PC-3 (cell line): ENCODE data around the gene ACE2. TPM values are rescaled to one million over a fixed set of nuclear protein-coding genes. Genes with fewer than 3 reads are reported as not detected.

ENCODE experiments used
- ATAC-seq: fragments of 200-7000 bp; cut with Tn5 transposase; 2 replicates; pipeline ENCODE4 v1.9.1; 2020; ENCODE audit warnings: mild to moderate bottlenecking, moderate library complexity
- BruUV-seq: library from RNA; stranded (reverse); fragments of 400-500 nt; replicated peaks from 2 replicates; lab custom pipeline; 2021; lab: Mats Ljungman, UMichigan
- CTCF ChIA-PET: fragments of 300-600 bp; sonication (Branson Sonifier 250); formaldehyde crosslinking; loops from one replicate; lab custom pipeline; 2022; ENCODE audit warnings: antibody characterized with exemption; lab: Charles Lee
- POLR2A ChIA-PET: fragments of 300-600 bp; sonication (Branson Sonifier 250); formaldehyde crosslinking; loops from one replicate; lab custom pipeline; 2022; ENCODE audit warnings: antibody characterized with exemption; ENCODE audit not compliant: unreplicated experiment; lab: Charles Lee
- DNase-seq: peaks from one replicate; pipeline ENCODE4 v3.0.0-alpha.2; 2015
- H2AFZ ChIP-seq: fragments of 300-600 bp; sonication (generic); 2 replicates; pipeline ENCODE4 v1.6.0; 2016; ENCODE audit warnings: antibody characterized with exemption, low read length
- H3F3A ChIP-seq: fragments of 300-600 bp; sonication (generic); one replicate; pipeline ENCODE4 v1.6.0; 2017; ENCODE audit warnings: antibody characterized with exemption, low read length, control low read depth, mild to moderate bottlenecking; ENCODE audit not compliant: unreplicated experiment
- H3K27ac ChIP-seq: fragments of 300-600 bp; sonication (generic); 2 replicates; pipeline ENCODE4 v1.5.1; 2016; ENCODE audit warnings: mild to moderate bottlenecking, low read length
- H3K27me3 ChIP-seq: fragments of 300-600 bp; sonication (generic); 2 replicates; pipeline ENCODE4 v1.6.1; 2016; ENCODE audit warnings: low read length, mixed read lengths
- H3K36me3 ChIP-seq: fragments of 300-600 bp; sonication (generic); 2 replicates; pipeline ENCODE4 v1.6.1; 2016; ENCODE audit warnings: low read depth, mixed run types, low read length, mixed read lengths
- H3K4me1 ChIP-seq: fragments of 300-600 bp; sonication (generic); 2 replicates; pipeline ENCODE4 v1.5.1; 2016; ENCODE audit warnings: low read length; ENCODE audit not compliant: insufficient read depth
- H3K4me2 ChIP-seq: fragments of 300-600 bp; sonication (generic); 2 replicates; pipeline ENCODE4 v1.6.0; 2016; ENCODE audit warnings: low read length
- H3K4me3 ChIP-seq: fragments of 300-600 bp; sonication (generic); 2 replicates; pipeline ENCODE4 v1.5.1; 2016; ENCODE audit warnings: mild to moderate bottlenecking, low read length, mixed read lengths
- H3K79me2 ChIP-seq: fragments of 300-600 bp; sonication (generic); 2 replicates; pipeline ENCODE4 v1.6.1; 2017; ENCODE audit warnings: low read length, mixed read lengths
- H3K9ac ChIP-seq: fragments of 300-600 bp; sonication (generic); 2 replicates; pipeline ENCODE4 v1.6.0; 2016; ENCODE audit warnings: mild to moderate bottlenecking, low read length
- H3K9me2 ChIP-seq: fragments of 300-600 bp; sonication (generic); replicated peaks from 2 replicates; pipeline ENCODE4 v1.6.1; 2016; ENCODE audit warnings: mixed run types, low read length, mixed read lengths
- H3K9me3 ChIP-seq: fragments of 300-600 bp; sonication (generic); 2 replicates; pipeline ENCODE4 v1.6.1; 2016; ENCODE audit warnings: low read length, mixed read lengths
- H4K20me1 ChIP-seq: fragments of 300-600 bp; sonication (generic); 2 replicates; pipeline ENCODE4 v1.6.1; 2016; ENCODE audit warnings: low read length, mixed read lengths
- EZH2 ChIP-seq: fragments of 300-600 bp; sonication (generic); IDR thresholded peaks from one replicate; pipeline ENCODE4 v1.6.1; 2017; ENCODE audit warnings: antibody characterized with exemption, mild to moderate bottlenecking, low read length; ENCODE audit not compliant: unreplicated experiment
- EZH2phosphoT487 ChIP-seq: fragments of 300-600 bp; sonication (generic); IDR thresholded peaks from 2 replicates; pipeline ENCODE4 v1.6.1; 2018; ENCODE audit warnings: mild to moderate bottlenecking, antibody characterized with exemption, low read length, borderline replicate concordance
- intact Hi-C: fragments of 100-400 bp; cut with micrococcal nuclease; formaldehyde crosslinking; loops from 2 replicates; pipeline ENCODE4 v1.9.0; 2023
- total RNA-seq: library from RNA; depleted of rRNA; stranded (reverse); fragments of >200 nt; gene quantifications from 2 replicates; pipeline ENCODE4 v1.2.3, GENCODE V29; 2014; rRNA removed
- TF ChIP-seq, protein P1 (sequence below): fragments of 300-600 bp; sonication (generic); conservative IDR thresholded peaks from 2 replicates; pipeline ENCODE4 v1.5.1; 2017; ENCODE audit warnings: antibody characterized with exemption, low read depth, mild to moderate bottlenecking, low read length

ACE2 gene
- total RNA-seq, 1 experiment from 2014 or later, result 1.2 TPM

DNA sequence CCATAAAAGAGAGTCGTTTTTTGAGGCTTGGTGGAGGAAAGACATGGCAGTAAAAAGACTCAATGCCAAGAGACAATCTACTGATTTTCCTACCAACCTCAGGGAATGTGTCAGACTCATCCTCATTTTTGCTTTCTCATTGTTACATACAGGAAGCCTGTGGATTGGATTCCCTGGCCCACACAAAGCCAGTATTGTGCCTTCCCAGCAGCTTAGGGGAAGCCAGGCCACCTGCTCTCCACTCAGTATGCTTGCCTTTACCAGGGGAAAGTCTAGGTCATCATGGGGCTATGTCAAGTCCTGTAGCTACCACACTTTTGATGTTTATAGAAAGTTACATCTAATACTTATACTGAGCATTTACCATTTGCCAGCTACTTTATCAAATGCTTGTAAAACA, 89.2 kb downstream of the ACE2 start:
- ATAC-seq, result peak; percentile 41
- intact Hi-C loops, result no loop called here

More for the DNA sequence above, 89.2 kb downstream of the ACE2 start:
- Histone ChIP-seq H3K36me3 (no peaks in the 10 kb centered on the region), H3K4me1 (peaks cover 8% of the 10 kb centered on the region), H3K27me3 (no peaks in the 10 kb centered on the region), H3K79me2 (no peaks in the 10 kb centered on the region), H2AFZ (no peak overlapping the region), H3K9me3 (no peaks in the 10 kb centered on the region), H3K9me2 (no peaks in the 10 kb centered on the region), H3K9ac (no peak overlapping the region), H4K20me1 (no peaks in the 10 kb centered on the region), H3F3A (no peaks in the 10 kb centered on the region), H3K4me2 (no peak overlapping the region), H3K27ac (no peak overlapping the region), H3K4me3 (no peak overlapping the region)
- DNase-seq, result peak; percentile 17
- ChIA-PET POLR2A (no interaction called here), CTCF (no interaction called here)
- TF ChIP-seq EZH2 (no peak), EZH2phosphoT487 (no peak)
- TF ChIP-seq, protein P1, sequence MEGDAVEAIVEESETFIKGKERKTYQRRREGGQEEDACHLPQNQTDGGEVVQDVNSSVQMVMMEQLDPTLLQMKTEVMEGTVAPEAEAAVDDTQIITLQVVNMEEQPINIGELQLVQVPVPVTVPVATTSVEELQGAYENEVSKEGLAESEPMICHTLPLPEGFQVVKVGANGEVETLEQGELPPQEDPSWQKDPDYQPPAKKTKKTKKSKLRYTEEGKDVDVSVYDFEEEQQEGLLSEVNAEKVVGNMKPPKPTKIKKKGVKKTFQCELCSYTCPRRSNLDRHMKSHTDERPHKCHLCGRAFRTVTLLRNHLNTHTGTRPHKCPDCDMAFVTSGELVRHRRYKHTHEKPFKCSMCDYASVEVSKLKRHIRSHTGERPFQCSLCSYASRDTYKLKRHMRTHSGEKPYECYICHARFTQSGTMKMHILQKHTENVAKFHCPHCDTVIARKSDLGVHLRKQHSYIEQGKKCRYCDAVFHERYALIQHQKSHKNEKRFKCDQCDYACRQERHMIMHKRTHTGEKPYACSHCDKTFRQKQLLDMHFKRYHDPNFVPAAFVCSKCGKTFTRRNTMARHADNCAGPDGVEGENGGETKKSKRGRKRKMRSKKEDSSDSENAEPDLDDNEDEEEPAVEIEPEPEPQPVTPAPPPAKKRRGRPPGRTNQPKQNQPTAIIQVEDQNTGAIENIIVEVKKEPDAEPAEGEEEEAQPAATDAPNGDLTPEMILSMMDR, result no peak
- BruUV-seq, result no TSS peak

Other genes with a start within 250 kb of the ACE2 start
- not detected in 2 replicates for gene VEGFD, start 216.5 kb downstream of the ACE2 start, total RNA-seq
- 48.6 and 50.8 TPM in 2 replicates for gene PIR, start 107.6 kb downstream of the ACE2 start, total RNA-seq
- not detected in 2 replicates for gene BMX, start 100.2 kb downstream of the ACE2 start, total RNA-seq
- gene CLTRN, start 63.8 kb upstream of the ACE2 start, total RNA-seq, result 6.1 and 9.1 TPM in 2 replicates
- gene CA5B, start 137.3 kb upstream of the ACE2 start, total RNA-seq, result 8.5 and 12.3 TPM in 2 replicates
- gene ZRSR2, start 189.5 kb upstream of the ACE2 start, total RNA-seq, result 6.4 and 7.6 TPM in 2 replicates